HepG2 (cell line): ENCODE data around the gene CHN1. TPM values are rescaled to one million over a fixed set of nuclear protein-coding genes. Genes with fewer than 3 reads are reported as not detected.

ENCODE experiments used
- ATF4 ChIP-seq, 2 experiments: fragments of 450-650 bp in 1 of 2; sonication (generic) in 1 of 2; formaldehyde crosslinking; IDR thresholded peaks; 2 replicates each; pipeline versions ENCODE4 v1.5.0 to v1.8.0; 2020 to 2022; ENCODE audit warnings: mild to moderate bottlenecking in 1 of 2, missing genetic modification reagents in 1 of 2
- E2F2 ChIP-seq: sonication (generic); formaldehyde crosslinking; IDR thresholded peaks from 2 replicates; pipeline ENCODE4 v1.4.0; 2020; ENCODE audit warnings: missing genetic modification reagents, borderline replicate concordance
- ELF3 ChIP-seq: IDR thresholded peaks from 2 replicates; pipeline ENCODE4 v1.6.1; 2016; ENCODE audit warnings: missing genetic modification reagents, missing compliant biosample characterization
- FLYWCH1 ChIP-seq: sonication (generic); formaldehyde crosslinking; IDR thresholded peaks from 2 replicates; pipeline ENCODE4 v1.8.1; 2023; ENCODE audit warnings: mild to moderate bottlenecking, missing genetic modification reagents
- FOXJ3 ChIP-seq: sonication (generic); formaldehyde crosslinking; IDR thresholded peaks from 2 replicates; pipeline ENCODE4 v1.4.0; 2020; ENCODE audit warnings: missing genetic modification reagents, mild to moderate bottlenecking, borderline replicate concordance
- FUBP1 ChIP-seq: sonication (generic); formaldehyde crosslinking; IDR thresholded peaks from 2 replicates; pipeline ENCODE4 v1.5.1; 2020; ENCODE audit warnings: missing genetic modification reagents, mild to moderate bottlenecking, borderline replicate concordance
- GABPA ChIP-seq, 2 experiments: IDR thresholded peaks; 2 replicates each; pipeline ENCODE4 v1.6.1; 2011 to 2016; ENCODE audit warnings: low read depth in 2 of 2, low read length in 1 of 2, missing biosample characterization in 1 of 2, missing genetic modification characterization in 1 of 2
- GTF2F1 ChIP-seq: fragments of 150-350 bp; IDR thresholded peaks from 2 replicates; pipeline ENCODE4 v1.6.1; 2014; ENCODE audit warnings: low read length
- KAT8 ChIP-seq: IDR thresholded peaks from 2 replicates; pipeline ENCODE4 v1.6.1; 2016; ENCODE audit warnings: missing genetic modification reagents, missing compliant biosample characterization
- MED13 ChIP-seq: sonication (generic); formaldehyde crosslinking; IDR thresholded peaks from 2 replicates; pipeline ENCODE4 v1.5.0; 2020; ENCODE audit warnings: missing genetic modification reagents
- NBN ChIP-seq: fragments of 450-650 bp; conservative IDR thresholded peaks from 2 replicates; pipeline ENCODE4 v1.6.1; 2017
- NCOR1 ChIP-seq: fragments of 200-600 bp; sonication (generic); IDR thresholded peaks from 2 replicates; pipeline ENCODE4 v1.7.0; 2017; ENCODE audit warnings: antibody characterized with exemption, low read length, borderline replicate concordance
- NFKBIZ ChIP-seq: IDR thresholded peaks from 2 replicates; pipeline ENCODE4 v1.6.1; 2018; ENCODE audit warnings: missing genetic modification reagents, missing compliant biosample characterization
- ONECUT2 ChIP-seq: sonication (generic); formaldehyde crosslinking; IDR thresholded peaks from 2 replicates; pipeline ENCODE4 v1.4.0; 2020; ENCODE audit warnings: missing genetic modification reagents
- POLR2AphosphoS2 ChIP-seq: IDR thresholded peaks from 2 replicates; pipeline ENCODE4 v1.6.1; 2011; ENCODE audit warnings: low read depth, low read length, improper control_type of control experiment
- RAD21 ChIP-seq: fragments of 450-650 bp; formaldehyde crosslinking; IDR thresholded peaks from 2 replicates; pipeline ENCODE4 v1.5.0; 2020; ENCODE audit warnings: mild to moderate bottlenecking
- STAG1 ChIP-seq: sonication (generic); formaldehyde crosslinking; IDR thresholded peaks from 2 replicates; pipeline ENCODE4 v1.4.0; 2020; ENCODE audit warnings: missing genetic modification reagents
- TFE3 ChIP-seq: IDR thresholded peaks from 2 replicates; pipeline ENCODE4 v1.6.1; 2016
- THAP11 ChIP-seq: IDR thresholded peaks from 2 replicates; pipeline ENCODE4 v1.6.1; 2016; ENCODE audit warnings: missing biosample characterization, missing genetic modification reagents
- YEATS2 ChIP-seq: sonication (generic); formaldehyde crosslinking; IDR thresholded peaks from 2 replicates; pipeline ENCODE4 v1.4.0; 2020; ENCODE audit warnings: missing genetic modification reagents, borderline replicate concordance
- ZFAT ChIP-seq: sonication (generic); formaldehyde crosslinking; conservative IDR thresholded peaks from 2 replicates; pipeline ENCODE4 v1.8.1; 2023; ENCODE audit warnings: missing genetic modification reagents, inconsistent platforms
- ZFP1 ChIP-seq: IDR thresholded peaks from 2 replicates; pipeline ENCODE4 v1.6.1; 2016
- ZNF12 ChIP-seq: sonication (generic); formaldehyde crosslinking; IDR thresholded peaks from 2 replicates; pipeline ENCODE4 v1.5.0; 2020; ENCODE audit warnings: missing genetic modification reagents
- ZNF20 ChIP-seq: sonication (generic); formaldehyde crosslinking; IDR thresholded peaks from 2 replicates; pipeline ENCODE4 v1.4.0; 2020; ENCODE audit warnings: mild to moderate bottlenecking, moderate library complexity, missing genetic modification reagents
- ZNF256 ChIP-seq: sonication (generic); formaldehyde crosslinking; conservative IDR thresholded peaks from 2 replicates; pipeline ENCODE4 v1.4.0; 2020; ENCODE audit warnings: missing genetic modification reagents
- ZNF558 ChIP-seq: sonication (generic); formaldehyde crosslinking; IDR thresholded peaks from 2 replicates; pipeline ENCODE4 v1.9.0; 2022; ENCODE audit warnings: mild to moderate bottlenecking, missing genetic modification reagents, borderline replicate concordance
- ZNF782 ChIP-seq: sonication (generic); formaldehyde crosslinking; IDR thresholded peaks from 2 replicates; pipeline ENCODE4 v1.4.0; 2020; ENCODE audit warnings: missing genetic modification reagents, mild to moderate bottlenecking, borderline replicate concordance
- ZNF816 ChIP-seq: sonication (generic); formaldehyde crosslinking; IDR thresholded peaks from 2 replicates; pipeline ENCODE4 v1.8.0; 2022; ENCODE audit warnings: missing genetic modification reagents, mild to moderate bottlenecking, borderline replicate concordance
- ZSCAN31 ChIP-seq: sonication (generic); formaldehyde crosslinking; IDR thresholded peaks from 2 replicates; pipeline ENCODE4 v1.5.0; 2020; ENCODE audit warnings: low read depth, mild to moderate bottlenecking, missing genetic modification reagents
- polyA plus RNA-seq, 8 experiments: library from polyadenylated mRNA; depleted of rRNA in 3 of 8; stranded (reverse) in 7 of 8; unstranded in 1 of 8; fragments of >200 nt; fragmentation: Illumina TruSeq in 4 of 8; extraction: Trizol in 4 of 8; gene quantifications; 2 replicates each; pipeline versions ENCODE4 v1.2.1 to v1.2.3, GENCODE V29; 2011 to 2016; ENCODE audit warnings: low read depth in 4 of 8, missing spikeins in 1 of 8, mixed read lengths in 1 of 8; ENCODE audit not compliant: insufficient read depth in 1 of 8
- total RNA-seq, 5 experiments: library from RNA; depleted of rRNA; stranded (reverse); fragments of >200 nt; fragmentation: Illumina TruSeq; extraction: Trizol; gene quantifications; 2 replicates each; pipeline ENCODE4 v1.2.3, GENCODE V29; 2016; ENCODE audit warnings: low read depth in 1 of 5

The CHN1 gene
- total and polyA plus RNA-seq, 2 of the 13 experiments (the other 11 are each of a cell fraction or from before 2014, with no cell fraction given), result 2.8 to 3.5 TPM

- TF ChIP-seq ZNF256 (CRISPR knock-in tag), result no peak
- TF ChIP-seq ATF4 (CRISPR knock-in tag; IDR thresholded peaks at IDR 0.05), result no peak
- no peak for TF ChIP-seq E2F2
- TF ChIP-seq TFE3, result no peak
- TF ChIP-seq NBN, result no peak
- no peak for TF ChIP-seq ZFAT
- no peak for TF ChIP-seq GTF2F1
- peak; percentile 87 for TF ChIP-seq KAT8 (CRISPR knock-in tag)
- TF ChIP-seq RAD21, result peak; percentile 45; the same call in 1 of the 2 replicates
- no peak for TF ChIP-seq ZNF20 (CRISPR knock-in tag)
- TF ChIP-seq ZNF782 (CRISPR knock-in tag), result no peak
- TF ChIP-seq ELF3, result no peak
- no peak; the same call in 1 of the 2 replicates for TF ChIP-seq FOXJ3 (CRISPR knock-in tag)
- TF ChIP-seq MED13 (CRISPR knock-in tag), result no peak
- no peak for TF ChIP-seq YEATS2 (CRISPR knock-in tag)
- no peak for TF ChIP-seq NCOR1
- TF ChIP-seq ZNF816 (CRISPR knock-in tag), result no peak
- TF ChIP-seq FUBP1 (CRISPR knock-in tag), result no peak
- 0 out of 2 replicates have a peak, but pooled peaks have one; percentile 20 for TF ChIP-seq ZSCAN31
- TF ChIP-seq ONECUT2 (CRISPR knock-in tag), result no peak
- TF ChIP-seq POLR2AphosphoS2, result no peak
- TF ChIP-seq NFKBIZ (CRISPR knock-in tag), result no peak
- no peak for TF ChIP-seq ZNF558 (CRISPR knock-in tag)
- TF ChIP-seq STAG1 (CRISPR knock-in tag), result peak; percentile 71
- peak; percentile 73 for TF ChIP-seq THAP11 (CRISPR knock-in tag)
- no peak for TF ChIP-seq ZNF12 (CRISPR knock-in tag)
- no peak for TF ChIP-seq ZFP1 (CRISPR knock-in tag)
- no peak for TF ChIP-seq FLYWCH1 (CRISPR knock-in tag)
- TF ChIP-seq GABPA (IDR thresholded peaks at IDR 0.05; ENCODE audit: low read depth, low read length), result no peak
- TF ChIP-seq GABPA (CRISPR knock-in tag; IDR thresholded peaks at IDR 0.05; ENCODE audit: low read depth), result no peak
These were observed 31.4 kb upstream of the CHN1 start (continued) for GRCh38 chr2:175036582-175037018.
